K562 treated with DMSO at 1 percent for 48 hours (cell line): Measurements from ENCODE around the gene KLF11. TPM values are rescaled to one million over a fixed set of nuclear protein-coding genes. Genes with fewer than 3 reads are reported as not detected.

ENCODE experiments used
- total RNA-seq: library from RNA; unstranded; fragments of 300-600 nt; gene quantifications from 2 replicates; pipeline ENCODE4 v1.2.3, GENCODE V29; 2022; ENCODE audit warnings: low replicate concordance; ENCODE audit errors: extremely low read depth

The KLF11 gene
- not detected in 2 replicates for total RNA-seq

GRCh38 chr2:10043256-10043905 lies at the start of gene KLF11:
Gene KLF11, plus strand, starts transcription at chr2:10043550. Its CDS starts 167 bp downstream, at chr2:10043717.

GRCh38 chr2:10079870-10080535 lies 36.7 kb downstream of the KLF11 start, which contains the start of gene CYS1:
Gene CYS1, minus strand, starts transcription at chr2:10080411. Its CDS starts 188 bp downstream, at chr2:10080223.

Other genes with a start within 250 kb of the KLF11 start
- gene TAF1B, start 200.1 kb upstream of the KLF11 start, total RNA-seq = not detected in 2 replicates
- not detected in 2 replicates for gene GRHL1, start 91.9 kb upstream of the KLF11 start, total RNA-seq
- not detected in 2 replicates for gene CYS1, start 36.9 kb downstream of the KLF11 start, total RNA-seq
- gene RRM2, start 79.2 kb downstream of the KLF11 start, total RNA-seq = 435 TPM in 1 of 2 replicates, not detected in the other